Subcutaneous adipose tissue (tissue), 4 donors: ENCODE data around the gene STARD10. TPM values are rescaled to one million over a fixed set of nuclear protein-coding genes. Genes with fewer than 3 reads are reported as not detected.

ENCODE experiments used
- CTCF ChIP-seq: fragments of 450-650 bp; IDR thresholded peaks from one replicate; pipeline ENCODE4 v1.5.1; 2016; ENCODE audit warnings: low read depth, mild to moderate bottlenecking, control low read depth, antibody characterized with exemption, moderate library complexity
- total RNA-seq, 4 donors: library from RNA; depleted of rRNA; stranded (reverse); fragments of >200 nt; gene quantifications; one replicate each; pipeline ENCODE4 v1.1.0, GENCODE V29; 2016

The STARD10 gene
- total RNA-seq, 4 donors from 2014 or later, result 13.4 to 20.2 (median 14.8) TPM

GRCh38 chr11:72812604-72812966, 18.7 kb upstream of the STARD10 start:
- no peak for TF ChIP-seq CTCF

GRCh38 chr11:72808331-72808798, 14.5 kb upstream of the STARD10 start:
- TF ChIP-seq CTCF, result no peak

- no peak for TF ChIP-seq CTCF
Observed at GRCh38 chr11:72807792-72808191, 13.9 kb upstream of the STARD10 start.

GRCh38 chr11:72807021-72807693, 13.3 kb upstream of the STARD10 start:
- no peak for TF ChIP-seq CTCF

GRCh38 chr11:72805216-72805615, 11.4 kb upstream of the STARD10 start:
- TF ChIP-seq CTCF, result no peak

- TF ChIP-seq CTCF, result no peak
Observed at GRCh38 chr11:72802822-72803221, 9.0 kb upstream of the STARD10 start.

GRCh38 chr11:72799441-72799840, 5.6 kb upstream of the STARD10 start:
- TF ChIP-seq CTCF, result no peak
